HG02885 (cell line): ENCODE data around the gene GFRA1.

Experiments used
- ATAC-seq: cut with Tn5 transposase; IDR thresholded peaks from one replicate; pipeline ENCODE4 v1.9.1; 2021; ENCODE audit warnings: mild to moderate bottlenecking; ENCODE audit not compliant: unreplicated experiment, poor library complexity

GFRA1 gene

GRCh38 chr10:116109881-116110280, 163.1 kb downstream of the GFRA1 start:
- ATAC-seq, result no peak

- ATAC-seq, result no peak
Observed at GRCh38 chr10:116109481-116109880, 163.5 kb downstream of the GFRA1 start.

GRCh38 chr10:116108095-116108494, 164.9 kb downstream of the GFRA1 start:
- ATAC-seq, result no peak

GRCh38 chr10:116106611-116107010, 166.4 kb downstream of the GFRA1 start:
- no peak for ATAC-seq

GRCh38 chr10:116105264-116105663, 167.7 kb downstream of the GFRA1 start:
- ATAC-seq, result no peak

GRCh38 chr10:116104210-116104932, 168.6 kb downstream of the GFRA1 start:
- no peak for ATAC-seq

GRCh38 chr10:116103668-116104067, 169.3 kb downstream of the GFRA1 start:
- no peak for ATAC-seq

- ATAC-seq, result no peak
Observed at GRCh38 chr10:116101616-116102315, 171.2 kb downstream of the GFRA1 start.

- no peak for ATAC-seq
Observed at GRCh38 chr10:116100984-116101383, 172.0 kb downstream of the GFRA1 start.

GRCh38 chr10:116099023-116099420, 174.0 kb downstream of the GFRA1 start:
- no peak for ATAC-seq

- ATAC-seq, result no peak
Observed at GRCh38 chr10:116098411-116099022, 174.5 kb downstream of the GFRA1 start.

GRCh38 chr10:116097239-116097784, 175.7 kb downstream of the GFRA1 start:
- ATAC-seq, result no peak

GRCh38 chr10:116096526-116096925, 176.5 kb downstream of the GFRA1 start:
- no peak for ATAC-seq

- ATAC-seq, result no peak
Observed at GRCh38 chr10:116094356-116094755, 178.7 kb downstream of the GFRA1 start.

- ATAC-seq, result no peak
Observed at GRCh38 chr10:116093031-116093430, 180.0 kb downstream of the GFRA1 start.

- ATAC-seq, result no peak
Observed at GRCh38 chr10:116088985-116089384, 184.0 kb downstream of the GFRA1 start.

- no peak for ATAC-seq
Observed at GRCh38 chr10:116085323-116085722, 187.7 kb downstream of the GFRA1 start.

GRCh38 chr10:116084161-116084560, 188.8 kb downstream of the GFRA1 start:
- no peak for ATAC-seq

GRCh38 chr10:116083226-116083762, 189.7 kb downstream of the GFRA1 start:
- no peak for ATAC-seq

- ATAC-seq, result no peak
Observed at GRCh38 chr10:116082762-116083161, 190.2 kb downstream of the GFRA1 start.

GRCh38 chr10:116082206-116082605, 190.8 kb downstream of the GFRA1 start:
- no peak for ATAC-seq
